Stimulated activated CD8-positive, alpha-beta memory T cell treated with anti-CD3 and anti-CD28 coated beads, Interleukin-7, amount 100 ng/mL, for 1 hour (primary cell): ENCODE data around the gene VSIG1.
A peak's percentile ranks its signal among the peaks of the same experiment; 100 is the strongest.

Experiments used
- DNase-seq, 2 donors: peaks; one replicate each; pipeline ENCODE4 v3.0.0-alpha.2; 2020; ENCODE audit warnings: low read depth in 2 of 2

Gene VSIG1

DNA sequence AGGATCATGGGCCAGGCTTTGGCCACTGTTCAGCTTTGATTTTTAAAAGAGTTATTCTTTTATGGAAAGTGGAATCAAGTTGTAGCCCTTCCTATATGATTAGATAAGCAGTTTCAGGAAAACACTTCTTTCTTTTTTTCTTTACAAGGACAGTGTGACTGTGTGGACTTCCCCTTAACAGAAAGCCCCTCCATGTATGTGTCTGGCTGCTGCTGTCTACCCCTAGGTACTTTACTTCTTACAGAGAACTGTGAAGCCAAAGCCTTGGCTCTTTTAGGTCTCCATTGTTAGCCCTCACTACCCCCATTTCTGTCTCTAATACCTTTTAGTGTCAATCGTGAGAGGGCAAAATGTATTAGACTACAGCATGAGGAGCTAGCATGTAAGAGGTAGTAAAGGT is 19.1 kb downstream of the VSIG1 start:
- DNase-seq, result no peak

- DNase-seq, result no peak
Measured at GRCh38 chrX:108064613-108065012, 19.7 kb downstream of the VSIG1 start.

DNA sequence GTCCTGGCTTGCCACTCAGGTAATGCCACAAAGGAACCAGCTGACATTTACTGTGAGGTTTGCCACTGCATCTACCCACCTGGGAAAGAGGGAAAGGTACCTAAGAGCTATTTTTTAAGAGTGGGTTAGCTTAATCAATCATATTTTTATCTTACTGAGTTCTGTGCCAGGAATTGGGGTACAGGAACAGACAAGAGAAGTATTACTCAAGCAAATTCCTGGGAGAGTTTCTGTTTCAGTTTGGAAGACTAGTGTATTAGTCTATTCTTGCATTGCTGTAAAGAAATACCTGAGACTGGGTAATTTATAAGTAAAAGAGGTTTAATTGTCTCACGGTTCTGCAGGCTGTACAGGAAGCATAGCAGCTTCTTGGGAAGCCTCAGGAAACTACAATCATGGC is 23.3 kb downstream of the VSIG1 start:
- no peak for DNase-seq

- DNase-seq, result no peak
Measured at GRCh38 chrX:108070891-108071290, 26.0 kb downstream of the VSIG1 start.

DNA sequence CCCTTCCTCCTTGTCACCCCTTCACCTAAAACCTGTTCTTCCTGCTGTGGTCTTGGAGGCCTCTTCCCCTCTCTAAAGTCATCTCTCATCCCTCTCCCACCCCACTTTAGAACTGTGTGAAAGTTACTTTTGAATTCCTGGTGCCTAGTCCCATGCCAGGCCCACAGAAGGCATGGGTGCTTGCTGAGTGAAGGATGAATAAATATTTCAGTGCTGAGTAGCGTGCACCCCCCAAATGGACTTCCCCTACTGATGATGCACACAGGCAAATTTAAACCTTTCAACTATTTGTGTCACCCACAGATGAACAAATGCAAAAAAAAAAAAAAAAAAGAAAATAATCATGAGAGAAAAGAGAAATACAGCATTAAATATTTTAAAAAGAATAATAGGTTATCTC is 26.7 kb downstream of the VSIG1 start:
- DNase-seq, result no peak

DNA sequence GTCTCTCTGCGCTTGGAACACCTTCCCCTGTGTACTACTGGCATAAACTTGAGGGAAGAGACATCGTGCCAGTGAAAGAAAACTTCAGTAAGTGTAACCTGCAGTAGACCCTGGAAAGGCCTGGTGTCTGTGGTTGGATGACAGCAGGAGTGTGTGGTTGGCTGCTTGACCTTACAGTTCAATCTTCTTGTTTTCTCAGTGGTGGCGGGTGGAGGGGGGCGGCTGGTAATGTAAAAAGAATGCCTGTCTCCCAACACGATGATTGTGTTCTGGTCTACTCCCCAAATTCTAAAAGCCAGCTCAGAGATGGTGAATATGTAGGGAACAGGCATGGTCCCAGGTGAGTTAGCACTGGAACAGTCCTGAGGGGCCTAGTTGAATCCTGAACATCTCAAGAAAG is 27.9 kb downstream of the VSIG1 start:
- DNase-seq, result no peak

DNA sequence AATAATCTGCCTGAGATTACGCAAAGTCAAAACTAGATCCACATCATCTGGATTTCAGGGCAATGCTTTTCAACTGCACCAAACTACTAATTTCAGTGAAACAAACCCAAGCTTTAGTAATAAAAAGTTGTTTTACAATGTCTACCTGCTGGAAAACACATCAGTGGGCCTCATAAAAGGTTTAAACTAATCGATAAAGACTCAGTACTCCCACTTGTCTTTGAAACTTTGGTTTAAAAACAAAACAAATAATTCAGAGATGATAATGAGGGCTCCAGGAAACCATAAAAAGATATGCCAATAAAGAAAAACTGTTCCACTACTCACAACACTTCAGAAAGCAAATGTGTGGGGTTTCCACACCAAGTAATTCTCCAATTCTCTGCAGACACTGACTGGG is 36.2 kb downstream of the VSIG1 start:
- DNase-seq, result no peak

DNA sequence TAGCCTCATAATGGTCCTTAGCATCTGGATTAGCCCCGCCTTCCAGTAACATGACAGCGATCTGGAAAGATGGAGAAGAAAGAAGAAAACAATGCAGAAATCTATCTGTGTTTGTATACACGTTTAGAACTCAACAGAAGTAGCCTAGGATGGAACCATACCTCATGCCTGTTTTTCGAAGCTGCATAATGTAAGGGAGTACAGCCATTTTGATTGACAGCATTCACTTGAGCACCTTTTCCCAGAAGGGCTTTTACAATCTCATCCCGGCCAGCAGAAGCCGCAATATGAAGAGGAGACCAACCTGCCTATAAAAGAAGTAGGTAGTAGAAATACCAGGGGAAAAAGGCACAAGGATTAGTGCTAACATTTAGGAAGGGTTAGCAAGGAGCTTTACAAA is 42.9 kb downstream of the VSIG1 start:
- DNase-seq, result no peak

GRCh38 chrX:108088511-108088910 is 43.6 kb downstream of the VSIG1 start:
- DNase-seq, result no peak

DNA sequence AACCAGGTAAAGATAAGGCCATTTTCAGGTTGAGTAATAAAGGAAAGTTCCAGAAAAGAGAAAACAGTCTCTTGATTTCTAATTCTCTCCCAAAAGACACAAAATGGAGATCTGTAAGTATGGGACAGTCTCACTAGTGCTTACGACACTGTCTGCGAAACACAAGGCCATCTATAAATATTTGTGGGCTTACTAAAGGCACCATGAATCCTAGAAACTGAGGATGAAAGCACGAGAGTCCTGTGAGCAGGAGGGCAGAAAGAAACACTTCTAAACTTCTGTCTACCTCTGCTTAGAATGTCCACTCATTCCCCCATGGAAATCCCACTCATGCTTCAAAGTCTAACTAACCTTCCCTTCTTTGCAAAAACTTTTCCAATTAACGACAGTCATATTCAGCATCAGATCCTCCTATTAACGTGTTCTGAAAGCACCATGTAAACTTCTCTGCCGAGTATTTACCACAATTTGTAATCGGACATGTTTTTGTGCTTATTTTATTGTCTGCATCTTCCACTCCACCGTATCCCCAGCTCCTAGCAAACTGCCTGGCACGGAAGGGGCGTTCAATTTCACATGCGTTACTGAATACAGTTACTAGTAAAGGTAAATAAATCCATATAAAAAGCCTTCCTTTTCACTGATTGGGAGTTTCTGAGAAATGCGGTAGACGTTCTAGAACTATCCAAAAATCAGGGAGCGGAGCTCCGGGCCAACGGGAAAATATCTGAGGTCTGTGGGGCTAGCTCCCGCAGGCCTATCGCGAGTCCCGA is 45.8 kb downstream of the VSIG1 start:
- no peak for DNase-seq

DNA sequence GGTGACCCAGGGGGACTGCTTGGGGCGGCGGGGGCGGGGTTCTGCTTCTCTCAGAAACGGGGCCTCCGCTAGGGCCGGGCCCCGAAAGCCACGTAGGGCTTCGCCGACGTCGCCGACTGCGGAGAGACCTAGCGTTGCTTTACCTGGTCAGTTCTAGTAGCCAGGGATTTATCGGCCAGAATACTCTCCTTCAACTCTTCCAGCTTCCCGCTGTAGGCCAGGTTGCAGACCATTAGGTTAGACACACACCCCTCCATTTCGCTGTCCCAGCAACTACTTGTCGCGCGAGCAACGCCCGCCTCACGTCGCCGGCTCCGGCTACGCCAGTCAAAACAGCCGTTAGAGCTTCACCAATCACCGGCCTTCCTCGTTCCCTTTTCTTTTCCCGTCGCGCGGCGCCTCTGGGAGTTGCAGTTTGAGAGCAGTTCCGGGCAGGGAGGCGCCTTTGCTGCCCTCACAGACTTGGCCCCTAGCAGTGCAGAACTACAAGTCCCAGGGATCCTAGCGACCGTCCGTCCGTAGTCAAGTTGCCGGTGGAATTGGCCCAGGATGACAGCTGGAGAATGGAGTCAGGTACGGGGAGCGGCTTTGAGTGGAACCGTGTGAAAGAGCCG is 46.5 kb downstream of the VSIG1 start, which contains the start of the genes ATG4A and PSMD10:
ATG4A (plus strand) TSS at position 515 of the 614 bp plus-strand sequence; CDS start at position 564, 49 bp downstream.
PSMD10 (minus strand) TSS at position 279 of the 614 bp plus-strand sequence; CDS start at position 257, 22 bp downstream.
- peak; percentile 73 for DNase-seq

DNA sequence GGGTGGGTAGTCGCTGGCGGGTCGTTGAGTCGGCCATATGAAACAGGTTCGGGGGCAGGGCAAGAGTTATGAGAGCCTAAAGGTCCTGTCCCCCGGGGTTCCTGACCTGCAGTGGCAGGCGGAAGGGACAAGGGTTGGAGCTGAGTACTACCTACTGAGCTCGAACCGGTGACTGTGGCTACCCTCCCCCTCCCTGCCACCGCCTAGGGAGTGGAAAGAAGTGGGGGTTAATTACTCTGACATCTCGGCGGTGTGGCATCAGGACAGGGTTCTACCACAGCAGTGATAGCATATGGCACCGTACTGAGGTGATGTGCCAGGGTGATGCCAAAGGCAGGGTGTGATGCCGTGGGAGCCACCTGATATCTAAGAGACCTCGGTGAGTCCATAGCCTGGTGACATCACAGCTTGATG is 47.0 kb downstream of the VSIG1 start:
- DNase-seq, result no peak

GRCh38 chrX:108097380-108097779 is 52.5 kb downstream of the VSIG1 start:
- DNase-seq, result no peak

GRCh38 chrX:108105473-108105872 is 60.6 kb downstream of the VSIG1 start:
- DNase-seq, result no peak

- DNase-seq, result no peak
Measured at GRCh38 chrX:108114541-108114940, 69.7 kb downstream of the VSIG1 start.

DNA sequence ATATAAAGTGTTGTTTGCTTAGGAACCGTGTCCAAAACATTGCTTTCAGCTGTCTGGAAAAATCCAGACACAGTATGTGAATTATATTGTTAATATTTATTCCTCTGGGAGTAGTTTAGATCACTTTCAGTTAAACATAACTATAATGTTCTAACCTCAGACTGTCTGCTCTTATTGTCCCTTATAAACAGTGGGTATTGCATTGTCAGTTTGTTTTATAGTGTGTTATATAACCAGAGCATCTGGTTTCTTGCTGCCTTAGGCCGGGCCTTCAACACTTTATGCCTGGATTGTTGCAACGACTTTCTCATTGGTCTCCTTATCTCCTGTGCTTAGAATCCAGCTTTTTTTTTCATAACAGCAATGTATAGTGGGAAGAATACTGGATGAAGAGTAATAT is 73.1 kb downstream of the VSIG1 start:
- no peak for DNase-seq

- DNase-seq, result no peak
Measured at GRCh38 chrX:108121291-108121690, 76.4 kb downstream of the VSIG1 start.

DNA sequence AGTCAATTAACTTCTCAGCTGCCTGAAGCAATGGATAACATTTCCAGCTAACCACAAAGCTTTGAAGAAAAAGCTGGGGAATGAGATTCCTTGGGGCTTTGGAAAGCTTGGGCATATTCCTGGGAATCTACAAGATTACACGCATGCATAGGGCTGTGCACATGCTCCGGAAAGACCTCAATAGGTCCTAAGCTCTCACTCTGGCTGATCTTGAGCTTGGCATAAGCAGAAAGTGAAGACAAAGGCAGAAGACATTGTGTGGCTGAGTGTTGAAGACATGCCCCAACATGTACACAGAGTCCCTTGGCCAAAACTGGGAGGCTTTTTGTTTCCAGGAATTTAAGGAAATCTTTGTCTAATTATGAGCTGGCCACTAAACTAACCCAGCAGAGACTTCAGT is 77.9 kb downstream of the VSIG1 start:
- DNase-seq, result no peak

- DNase-seq, result no peak
Measured at GRCh38 chrX:108123591-108124366, 78.9 kb downstream of the VSIG1 start.

DNA sequence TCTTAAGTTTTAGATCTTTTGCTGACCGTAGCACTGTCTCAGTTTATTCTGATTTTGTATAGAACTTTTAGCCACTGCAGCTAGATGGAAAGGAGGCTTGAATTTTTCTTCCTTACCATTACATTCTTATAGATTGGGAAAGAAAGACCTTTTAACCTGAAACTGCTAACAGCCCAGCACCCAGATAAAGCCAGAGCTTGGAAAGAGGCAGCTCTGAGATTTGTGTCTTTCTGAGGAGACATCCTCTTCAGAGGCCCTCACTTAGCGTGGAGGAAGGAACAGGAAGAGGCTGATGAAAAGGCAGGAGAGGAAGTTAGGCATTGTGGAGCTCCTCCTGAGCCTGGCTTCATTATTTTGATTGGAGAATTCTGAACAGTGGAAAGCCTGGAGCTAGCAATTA is 81.8 kb downstream of the VSIG1 start:
- no peak for DNase-seq

- DNase-seq, result no peak
Measured at GRCh38 chrX:108127152-108127551, 82.3 kb downstream of the VSIG1 start.
